GM04504 (cell line): ENCODE measurements around the gene PCDHB16.

ENCODE experiments used
- DNase-seq: peaks from one replicate; pipeline ENCODE4 v3.0.0-alpha.2; 2012; ENCODE audit warnings: low read depth

Gene PCDHB16

DNA sequence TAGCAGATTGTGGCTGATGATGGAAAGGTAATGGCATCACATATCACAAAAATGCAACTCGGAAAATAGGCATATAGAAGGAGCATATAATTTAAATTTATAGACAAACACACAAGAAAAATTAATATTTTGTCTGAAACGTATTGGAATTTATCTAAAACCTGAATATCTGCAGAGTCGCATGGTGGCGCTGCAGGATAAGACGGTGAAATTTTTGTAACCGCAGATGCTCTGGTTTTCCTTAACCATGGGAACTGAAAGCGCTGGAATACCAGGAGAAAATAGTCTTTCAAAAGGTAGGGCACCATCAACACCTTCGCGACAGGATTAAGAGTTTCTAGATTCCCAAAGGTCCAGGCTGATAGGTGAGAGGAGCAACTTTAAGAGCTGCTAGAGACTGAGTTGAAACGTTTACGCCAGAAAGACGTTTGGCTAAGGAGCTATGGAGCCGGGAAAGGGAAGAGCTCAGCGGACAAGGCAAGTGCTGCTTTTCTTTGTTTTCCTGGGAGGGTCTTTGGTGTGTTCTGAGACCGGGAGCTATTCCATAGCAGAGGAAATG, 52.0 kb downstream of the PCDHB16 start:
- no peak for DNase-seq
